Measurements from ENCODE around the gene STAG1.

STAG1 gene

GRCh38 chr3:136632625-136633081, 119.5 kb downstream of the STAG1 start:
- TF ChIP-seq EZH2phosphoT487 (IDR thresholded peaks at IDR 0.05; ENCODE audit: low read depth) (no peak), CTCF (IDR thresholded peaks at IDR 0.05; ENCODE audit: low read depth, low read length) (no peak)
- no peak overlapping the region for H2AFZ ChIP-seq (ENCODE audit: low read depth, low read length)
- H3K9me3 ChIP-seq (ENCODE audit: insufficient read depth, low read length), result no peaks in the 10 kb centered on the region
- H4K20me1 ChIP-seq (ENCODE audit: insufficient read depth, low read length), result no peaks in the 10 kb centered on the region; the same call in 1 of the 2 replicates
- no peak overlapping the region for H3K27ac ChIP-seq (ENCODE audit: low read length)
- no peak overlapping the region for H3K9ac ChIP-seq (ENCODE audit: low read length)
- peaks cover 12% of the 10 kb centered on the region for H3K4me1 ChIP-seq (ENCODE audit: low read length)
- H3K36me3 ChIP-seq (replicated peaks; ENCODE audit: low read depth, low read length), result peaks cover 17% of the 10 kb centered on the region
- H3K4me3 ChIP-seq (ENCODE audit: low read length), result no peak overlapping the region
- no peaks in the 10 kb centered on the region for H3K27me3 ChIP-seq (ENCODE audit: low read depth, low read length)
- H3K79me2 ChIP-seq (ENCODE audit: low read length), result peaks cover 66% of the 10 kb centered on the region
- H3K4me2 ChIP-seq (ENCODE audit: low read length), result peak overlapping the region; percentile 33

DNA sequence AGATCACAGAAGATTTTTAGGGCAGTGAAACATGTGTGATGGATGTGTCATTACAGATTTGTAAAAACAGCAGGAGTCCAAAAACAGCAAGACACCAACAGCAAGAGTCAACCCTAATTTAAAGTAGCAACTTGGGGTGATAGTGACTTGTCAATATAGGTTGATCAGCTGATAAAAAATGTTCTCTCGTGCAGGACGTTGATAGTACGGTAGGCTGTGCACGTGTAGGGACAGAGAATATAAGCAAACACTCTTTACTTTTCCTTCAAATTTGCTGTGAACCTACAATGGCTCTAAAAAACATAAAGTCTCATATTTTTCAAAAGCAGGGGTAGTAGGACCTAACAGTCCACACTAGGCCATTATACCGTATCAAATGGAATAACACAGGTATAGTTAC, 120.8 kb downstream of the STAG1 start:
- peaks cover 18% of the 10 kb centered on the region for H3K36me3 ChIP-seq (replicated peaks; ENCODE audit: low read depth, low read length)
- no peaks in the 10 kb centered on the region for H3K27me3 ChIP-seq (ENCODE audit: low read depth, low read length)
- no peak overlapping the region for H2AFZ ChIP-seq (ENCODE audit: low read depth, low read length)
- no peaks in the 10 kb centered on the region; the same call in 1 of the 2 replicates for H4K20me1 ChIP-seq (ENCODE audit: insufficient read depth, low read length)
- H3K27ac ChIP-seq (ENCODE audit: low read length), result no peak overlapping the region
- no peak overlapping the region for H3K4me2 ChIP-seq (ENCODE audit: low read length)
- H3K79me2 ChIP-seq (ENCODE audit: low read length), result peaks cover 54% of the 10 kb centered on the region
- H3K4me1 ChIP-seq (ENCODE audit: low read length), result peaks cover 17% of the 10 kb centered on the region
- H3K9me3 ChIP-seq (ENCODE audit: insufficient read depth, low read length), result no peaks in the 10 kb centered on the region
- H3K4me3 ChIP-seq (ENCODE audit: low read length), result no peak overlapping the region
- TF ChIP-seq EZH2phosphoT487 (IDR thresholded peaks at IDR 0.05; ENCODE audit: low read depth) (no peak), CTCF (IDR thresholded peaks at IDR 0.05; ENCODE audit: low read depth, low read length) (no peak)
- H3K9ac ChIP-seq (ENCODE audit: low read length), result no peak overlapping the region

- H3K4me1 ChIP-seq (ENCODE audit: low read length), result peaks cover 20% of the 10 kb centered on the region
- H3K9ac ChIP-seq (ENCODE audit: low read length), result no peak overlapping the region
- peaks cover 49% of the 10 kb centered on the region for H3K79me2 ChIP-seq (ENCODE audit: low read length)
- H4K20me1 ChIP-seq (ENCODE audit: insufficient read depth, low read length), result no peaks in the 10 kb centered on the region; the same call in 1 of the 2 replicates
- H3K36me3 ChIP-seq (replicated peaks; ENCODE audit: low read depth, low read length), result peaks cover 18% of the 10 kb centered on the region
- H3K27me3 ChIP-seq (ENCODE audit: low read depth, low read length), result no peaks in the 10 kb centered on the region
- no peak overlapping the region for H3K4me3 ChIP-seq (ENCODE audit: low read length)
- no peak overlapping the region for H3K4me2 ChIP-seq (ENCODE audit: low read length)
- no peak overlapping the region for H3K27ac ChIP-seq (ENCODE audit: low read length)
- H2AFZ ChIP-seq (ENCODE audit: low read depth, low read length), result no peak overlapping the region
- H3K9me3 ChIP-seq (ENCODE audit: insufficient read depth, low read length), result no peaks in the 10 kb centered on the region
- TF ChIP-seq EZH2phosphoT487 (IDR thresholded peaks at IDR 0.05; ENCODE audit: low read depth), result no peak
- TF ChIP-seq CTCF (IDR thresholded peaks at IDR 0.05; ENCODE audit: low read depth, low read length), result no peak
These were observed 121.3 kb downstream of the STAG1 start for GRCh38 chr3:136630915-136631314.

DNA sequence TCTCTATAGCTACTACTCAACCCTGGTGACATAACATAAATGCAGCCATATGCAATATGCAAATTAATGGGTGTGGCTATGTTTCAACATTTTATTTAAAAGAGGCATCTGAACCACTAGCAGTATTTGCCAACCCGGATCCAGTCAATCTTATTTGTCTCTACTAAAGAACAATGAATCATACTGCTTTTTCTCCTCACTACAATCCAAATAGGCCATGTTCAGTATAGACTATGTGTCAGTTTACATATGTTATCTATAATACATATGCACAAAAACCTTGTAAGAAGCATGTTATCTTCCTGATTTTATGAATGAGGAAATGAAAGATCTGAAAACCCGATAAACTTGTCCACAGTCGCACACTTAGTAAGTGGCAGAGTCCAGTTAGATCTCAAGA, 125.7 kb downstream of the STAG1 start:
- no peak overlapping the region for H2AFZ ChIP-seq (ENCODE audit: low read depth, low read length)
- no peaks in the 10 kb centered on the region; the same call in 1 of the 2 replicates for H4K20me1 ChIP-seq (ENCODE audit: insufficient read depth, low read length)
- peaks cover 24% of the 10 kb centered on the region for H3K79me2 ChIP-seq (ENCODE audit: low read length)
- H3K9ac ChIP-seq (ENCODE audit: low read length), result no peak overlapping the region
- no peak overlapping the region for H3K4me3 ChIP-seq (ENCODE audit: low read length)
- no peaks in the 10 kb centered on the region for H3K27me3 ChIP-seq (ENCODE audit: low read depth, low read length)
- peaks cover 18% of the 10 kb centered on the region for H3K36me3 ChIP-seq (replicated peaks; ENCODE audit: low read depth, low read length)
- H3K27ac ChIP-seq (ENCODE audit: low read length), result no peak overlapping the region
- no peak for TF ChIP-seq CTCF (IDR thresholded peaks at IDR 0.05; ENCODE audit: low read depth, low read length)
- TF ChIP-seq EZH2phosphoT487 (IDR thresholded peaks at IDR 0.05; ENCODE audit: low read depth), result no peak
- peaks cover 25% of the 10 kb centered on the region for H3K4me1 ChIP-seq (ENCODE audit: low read length)
- H3K9me3 ChIP-seq (ENCODE audit: insufficient read depth, low read length), result no peaks in the 10 kb centered on the region
- H3K4me2 ChIP-seq (ENCODE audit: low read length), result 0 out of 2 replicates have a peak overlapping the region, but pooled peaks have one; percentile 12

Measured in OCI-LY3 (cell line).